Mucosa of gallbladder (tissue), 1 donor: Measurements from ENCODE around the gene ICE2. TPM values are rescaled to one million over a fixed set of nuclear protein-coding genes. Genes with fewer than 3 reads are reported as not detected.
"Not testable (repeated sequence)": the region's sequence is repeated elsewhere in the genome, so short reads cannot be mapped to it uniquely, and the experiment has no call there.

Experiments
- DNase-seq: peaks from one replicate; pipeline ENCODE4 v3.0.0-alpha.2; 2020; ENCODE audit warnings: low spot score
- total RNA-seq: library from RNA; stranded (reverse); gene quantifications from one replicate; pipeline ENCODE4 v1.2.1, GENCODE V29; 2021
- donor health status: DM: no; HTN: no; CAD: no.

The ICE2 gene
- total RNA-seq, 1 donor from 2014 or later, result 47.7 TPM

DNA sequence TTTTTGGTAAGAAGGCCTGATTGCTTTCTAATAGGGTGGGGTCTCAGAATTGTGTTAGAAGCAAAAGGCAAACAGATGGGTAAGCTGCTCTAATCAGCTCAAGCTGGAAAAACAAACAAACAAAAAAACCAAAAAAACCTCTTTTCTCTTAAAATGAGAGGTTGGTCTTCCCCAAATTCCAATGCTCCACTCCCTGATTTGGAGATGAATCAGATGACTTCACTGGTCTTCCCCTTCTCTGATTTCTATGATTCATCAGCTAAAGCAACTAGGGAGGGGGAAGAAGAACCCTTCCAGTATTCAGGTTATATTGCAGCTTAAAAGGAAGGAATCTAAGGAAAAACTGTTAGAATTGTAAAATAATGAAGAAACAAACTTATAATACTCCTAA is 71.5 kb downstream of the ICE2 start:
- DNase-seq, result no peak

DNA sequence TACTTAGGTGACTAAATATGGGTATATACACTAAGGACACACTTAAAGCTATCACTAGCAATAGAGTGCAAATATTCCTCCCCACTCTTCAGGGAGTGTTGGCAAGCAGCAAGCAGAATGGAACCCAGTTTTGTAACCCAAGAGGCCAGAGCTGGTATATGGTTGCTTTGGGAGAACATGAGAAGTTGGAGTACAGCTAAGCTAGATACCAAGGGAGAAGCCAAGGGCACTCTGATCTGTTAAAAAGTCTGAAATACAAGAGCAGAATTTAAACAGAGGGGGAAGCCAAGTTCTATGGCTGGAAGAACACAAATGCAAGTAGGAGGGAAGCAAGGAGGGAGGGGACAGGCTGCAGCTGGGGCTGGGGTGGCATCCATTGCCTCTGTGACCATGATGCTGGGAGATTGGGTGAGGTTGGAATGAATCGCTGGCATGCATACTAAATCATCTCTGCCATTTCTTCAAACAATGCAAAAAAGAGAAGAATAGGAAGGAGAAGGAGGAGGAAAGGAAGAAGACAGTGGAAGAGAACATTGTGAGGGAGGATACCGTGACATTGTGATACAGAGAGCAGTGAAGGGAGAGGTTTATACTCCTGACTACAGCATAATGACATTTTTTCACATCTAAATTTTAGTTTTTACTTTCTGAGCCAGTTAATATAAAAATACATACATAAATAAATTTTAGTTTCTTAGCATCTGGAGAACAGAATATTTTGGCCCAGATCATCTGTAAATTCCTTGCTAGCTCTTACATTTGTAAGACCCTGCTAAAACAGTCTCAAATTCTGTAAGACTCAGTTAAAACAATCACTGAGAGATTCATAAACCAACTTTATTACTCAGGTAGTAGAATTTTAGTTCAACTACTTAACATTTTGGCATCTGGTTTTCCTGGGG is 72.2 kb downstream of the ICE2 start:
- DNase-seq, result no peak

DNA sequence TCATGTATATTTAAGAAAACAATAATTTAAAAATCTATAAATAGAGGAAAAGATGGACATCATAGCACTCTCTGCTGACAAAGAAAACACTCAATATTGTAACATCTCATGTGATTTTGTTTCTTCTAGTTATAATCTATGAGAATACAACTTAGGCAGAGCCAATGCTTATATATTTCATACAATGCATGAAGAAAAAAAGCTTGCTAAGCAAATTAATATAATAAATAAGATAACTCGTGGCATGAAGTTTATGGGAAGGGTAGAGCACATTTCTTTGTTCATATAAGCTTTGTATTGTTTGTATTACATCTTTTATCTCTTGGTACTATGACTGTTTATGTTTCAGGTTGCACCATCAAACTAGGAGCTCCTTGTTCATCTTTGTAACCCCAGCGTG is 73.5 kb downstream of the ICE2 start:
- no peak for DNase-seq

DNA sequence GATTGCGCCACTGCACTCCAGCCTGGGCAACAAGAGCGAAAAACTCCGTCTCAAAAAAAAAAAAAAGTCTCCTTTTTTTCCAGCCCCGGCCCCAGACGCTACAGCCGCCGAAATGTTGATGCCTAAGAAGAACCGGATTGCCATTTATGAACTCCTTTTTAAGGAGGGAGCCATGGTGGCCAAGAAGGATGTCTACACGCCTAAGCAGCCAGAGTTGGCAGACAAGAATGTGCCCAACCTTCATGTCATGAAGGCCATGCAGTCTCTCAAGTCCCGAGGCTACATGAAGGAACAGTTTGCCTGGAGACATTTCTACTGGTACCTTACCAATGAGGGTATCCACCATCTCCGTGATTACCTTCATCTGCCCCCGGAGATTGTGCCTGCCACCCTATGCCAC is 74.6 kb downstream of the ICE2 start:
- DNase-seq, result not testable (repeated sequence)

DNA sequence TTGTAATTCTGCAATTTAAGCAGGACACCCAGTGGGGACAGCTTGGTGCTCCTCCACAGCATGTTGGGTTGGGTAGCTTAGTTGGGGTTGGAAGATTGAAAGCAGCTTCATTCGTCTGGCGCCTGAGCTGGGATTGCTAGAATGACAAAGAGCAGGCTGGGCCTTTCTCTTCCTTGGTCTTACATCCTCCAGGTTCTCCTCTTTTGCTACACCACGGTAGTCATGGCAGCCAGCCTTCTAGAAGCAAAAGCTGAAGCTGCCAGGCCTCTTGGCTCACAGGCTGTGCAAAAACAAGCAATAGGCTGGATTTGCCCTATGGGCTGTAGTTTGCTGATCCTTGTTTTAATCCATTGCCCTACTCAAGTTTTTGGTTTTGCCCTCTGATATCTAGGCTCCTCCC is 78.0 kb downstream of the ICE2 start:
- no peak for DNase-seq

DNA sequence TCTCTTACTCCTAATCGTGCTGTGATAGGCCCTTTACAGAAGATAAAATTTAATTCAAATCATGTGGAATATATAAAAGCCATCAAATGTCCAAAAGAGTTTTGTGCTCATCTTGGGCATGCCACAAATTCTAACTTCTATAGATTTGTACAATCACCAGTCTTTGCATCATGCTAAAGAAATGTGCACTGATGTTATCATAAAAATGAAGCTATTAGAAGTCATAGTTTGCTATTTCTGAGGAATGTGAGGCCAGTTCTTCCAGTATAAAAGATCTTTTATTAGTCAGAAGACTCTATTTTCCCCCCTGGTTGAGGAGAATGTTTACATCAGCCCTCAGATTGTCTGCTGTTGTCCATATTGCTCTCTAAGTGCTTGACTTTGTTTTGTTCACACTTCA is 79.0 kb downstream of the ICE2 start:
- DNase-seq, result no peak

DNA sequence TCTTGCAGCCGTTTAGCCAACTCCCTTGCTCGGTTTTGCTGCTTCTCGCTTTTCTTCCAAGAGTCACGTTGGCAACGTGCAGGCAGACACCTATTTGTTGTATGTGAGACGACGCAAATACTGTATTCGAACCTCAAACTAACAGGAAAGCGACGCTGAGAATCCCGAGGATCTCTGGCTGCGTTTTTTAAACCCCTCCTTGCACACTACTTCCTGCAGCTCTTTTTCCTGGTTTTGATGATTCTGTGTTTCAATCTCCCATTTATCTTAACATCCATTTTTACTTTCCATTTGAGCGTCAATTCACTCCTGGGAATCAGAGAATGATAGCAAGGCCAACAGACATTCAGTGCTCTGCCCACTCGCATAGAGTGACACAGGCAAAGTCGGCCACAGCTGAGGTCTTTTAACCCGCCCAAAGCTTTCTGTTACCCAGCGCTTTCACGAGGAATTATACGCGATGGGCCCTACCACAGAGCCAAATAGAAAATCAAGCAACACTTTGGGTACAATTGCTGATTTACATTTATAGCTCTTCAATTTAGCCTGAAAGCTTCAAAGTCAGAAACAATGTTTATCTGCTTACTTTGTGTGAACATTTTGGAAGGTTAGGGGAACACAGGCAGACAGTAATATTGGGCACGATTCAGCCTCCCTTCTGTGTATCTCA is 79.6 kb downstream of the ICE2 start:
- no peak for DNase-seq

DNA sequence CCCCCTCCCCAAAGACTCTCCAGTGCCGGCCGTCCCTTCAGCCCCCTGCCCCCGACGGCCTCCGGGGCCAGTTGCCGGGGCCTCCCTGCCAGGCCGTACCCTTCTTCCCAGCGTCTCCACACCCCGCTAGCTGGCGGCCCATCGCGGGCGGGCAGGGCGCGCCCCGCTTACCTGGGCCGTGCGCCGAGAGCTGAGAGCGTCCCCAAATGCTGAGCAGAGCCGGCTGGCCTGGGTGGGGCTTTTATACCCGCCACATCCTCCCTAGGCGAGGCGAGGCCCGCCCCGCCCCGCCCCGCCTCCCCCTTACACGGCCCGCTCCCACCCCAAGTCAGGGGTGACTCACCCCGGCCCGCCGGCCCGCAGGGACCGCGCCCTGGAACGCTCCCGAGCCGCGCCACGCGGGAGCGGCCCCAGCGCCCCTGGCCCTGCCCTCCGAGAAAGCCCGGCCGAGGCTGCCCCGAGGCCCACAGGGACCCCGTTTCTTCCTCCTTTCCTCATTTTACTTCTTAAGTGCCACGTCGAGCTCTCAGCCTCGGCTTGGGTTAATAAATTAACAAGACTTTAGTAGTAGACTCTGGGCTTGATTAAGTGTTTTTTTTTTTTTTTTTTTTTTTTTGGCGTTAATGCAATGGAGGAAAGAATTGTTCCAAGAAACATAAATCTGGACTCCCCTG is 81.0 kb downstream of the ICE2 start, which contains the start of gene ANXA2:
Gene ANXA2, minus strand, starts transcription at position 215 of the 674 bp plus-strand sequence. CDS start 11,911 bp downstream, outside the sequence.
- DNase-seq, result peak; percentile 86

DNA sequence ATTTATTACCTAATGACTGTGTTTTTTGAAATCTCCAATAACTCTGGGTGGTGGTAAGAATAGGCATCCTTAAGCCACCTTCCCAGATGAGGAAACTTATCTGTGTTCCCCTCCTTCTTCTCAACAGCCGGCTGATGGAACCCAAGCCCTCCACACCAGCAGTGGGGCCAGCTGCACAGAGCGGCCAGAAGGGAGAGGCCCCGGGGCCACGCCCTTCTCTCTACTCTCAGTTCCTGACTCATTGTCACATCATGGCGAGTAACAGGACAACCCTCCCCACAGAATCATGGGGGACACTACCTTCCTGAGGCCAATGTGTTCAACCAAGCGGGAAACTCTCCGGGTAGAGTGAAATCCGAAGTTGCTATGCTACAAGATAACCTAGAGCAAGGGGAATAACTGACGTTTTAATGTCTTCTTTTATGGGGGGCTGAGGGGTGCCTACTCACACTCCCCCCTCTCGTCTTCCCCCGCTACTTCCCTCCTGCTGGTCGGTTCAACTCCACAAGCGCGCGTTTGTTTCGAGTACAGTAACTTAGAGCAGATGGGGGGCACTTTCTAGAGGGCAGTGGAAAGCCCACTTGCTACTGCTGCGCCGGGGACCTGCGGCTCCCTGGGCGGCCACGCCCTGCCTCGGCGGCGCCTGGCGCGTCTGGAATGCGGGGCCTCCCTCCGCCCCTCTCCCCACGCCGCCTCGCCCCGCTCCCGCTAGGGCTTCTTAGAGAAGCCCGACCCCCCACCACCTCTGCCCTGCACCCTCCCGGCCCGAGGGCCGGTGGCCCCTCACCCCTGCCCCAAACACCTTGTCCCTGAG is 81.8 kb downstream of the ICE2 start:
- DNase-seq, result peak; percentile 48

DNA sequence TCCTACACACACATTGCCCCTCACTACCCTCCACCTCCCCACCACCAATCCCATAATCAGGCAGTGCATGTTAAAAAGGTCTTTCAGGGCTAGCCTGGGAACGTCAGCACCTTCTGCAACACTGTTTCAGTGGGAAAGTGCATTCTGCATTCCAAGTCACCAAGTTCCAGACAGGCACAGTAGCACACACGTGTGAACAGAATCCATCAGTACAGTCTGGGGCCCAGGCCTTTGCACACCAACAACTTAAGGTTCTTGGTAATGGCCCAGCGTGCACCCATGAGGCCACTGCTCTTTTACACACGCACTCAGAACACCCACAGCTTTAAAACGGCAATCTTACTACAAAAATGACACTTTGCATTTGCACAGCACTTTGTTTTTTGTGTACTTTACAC is 82.4 kb downstream of the ICE2 start:
- no peak for DNase-seq

DNA sequence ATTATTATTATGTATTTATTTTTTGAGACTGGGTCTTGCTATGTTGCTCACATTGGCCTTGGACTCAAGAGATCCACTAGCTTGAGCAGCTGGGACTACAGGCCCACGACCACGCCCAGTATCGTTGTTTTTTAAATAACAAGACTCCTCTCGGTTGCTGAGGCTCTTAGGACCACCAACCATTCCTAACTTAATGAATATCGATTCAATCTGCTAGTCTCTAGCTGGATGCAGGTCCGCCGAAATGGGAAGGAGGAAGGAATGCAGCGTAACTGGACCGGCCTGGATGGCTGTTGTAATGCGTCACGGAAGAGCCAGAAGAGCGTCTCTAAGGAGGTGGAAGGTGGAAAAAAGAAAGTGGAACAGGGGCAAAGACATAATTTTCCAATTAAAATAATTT is 82.8 kb downstream of the ICE2 start:
- no peak for DNase-seq

DNA sequence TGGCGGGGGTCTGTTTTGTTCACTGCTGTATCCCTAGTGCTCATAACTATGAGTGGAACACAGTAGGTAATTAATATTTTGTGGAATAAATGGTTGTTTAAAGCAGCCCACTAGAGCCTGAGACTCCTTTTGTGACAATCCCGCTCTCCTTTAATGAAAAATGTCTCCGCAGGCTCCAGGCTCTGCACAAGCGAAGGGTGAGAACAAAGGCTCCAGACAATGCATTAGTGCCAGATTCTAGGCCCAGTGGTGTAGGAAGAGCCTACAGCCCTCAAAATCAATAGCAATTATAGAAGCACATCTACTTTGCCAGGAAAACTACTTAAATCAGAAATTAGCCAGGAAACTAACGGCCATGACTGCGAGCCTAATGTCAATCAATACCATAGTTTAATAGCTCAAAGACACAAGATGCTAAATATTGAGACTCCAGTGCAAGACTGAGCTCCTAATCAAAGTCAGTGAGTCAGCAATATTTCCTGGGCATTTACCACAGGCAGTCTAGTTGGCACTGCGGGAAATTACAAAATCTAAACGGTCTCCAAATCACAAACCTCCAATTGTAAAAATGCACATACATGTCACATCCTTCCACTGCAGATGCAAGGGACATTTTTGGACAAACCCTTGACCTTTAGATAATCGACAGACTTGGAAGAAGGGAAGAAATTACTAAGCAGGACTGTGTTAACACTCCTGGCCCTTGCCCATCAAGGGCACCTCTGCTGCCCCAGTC is 83.5 kb downstream of the ICE2 start:
- no peak for DNase-seq

DNA sequence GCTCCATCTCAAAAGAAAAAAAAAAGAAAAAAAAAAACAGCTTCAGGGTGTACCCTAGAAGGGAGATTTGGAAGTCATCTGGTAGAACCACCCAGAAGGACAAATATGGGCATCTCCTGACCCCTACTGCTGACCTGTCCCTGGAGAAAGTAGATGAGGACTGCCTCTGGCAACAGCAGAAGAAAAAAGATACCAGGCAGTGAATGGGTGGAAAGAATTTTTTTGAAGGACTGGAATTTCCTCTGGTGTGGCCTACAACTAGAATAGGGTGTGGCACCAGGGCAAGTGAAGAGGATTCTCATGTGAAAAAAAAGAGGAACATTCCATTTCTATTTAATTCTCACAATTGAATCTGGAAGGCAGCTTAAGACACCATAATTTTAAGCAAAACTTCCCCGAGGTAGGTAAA is 84.2 kb downstream of the ICE2 start:
- DNase-seq, result no peak

DNA sequence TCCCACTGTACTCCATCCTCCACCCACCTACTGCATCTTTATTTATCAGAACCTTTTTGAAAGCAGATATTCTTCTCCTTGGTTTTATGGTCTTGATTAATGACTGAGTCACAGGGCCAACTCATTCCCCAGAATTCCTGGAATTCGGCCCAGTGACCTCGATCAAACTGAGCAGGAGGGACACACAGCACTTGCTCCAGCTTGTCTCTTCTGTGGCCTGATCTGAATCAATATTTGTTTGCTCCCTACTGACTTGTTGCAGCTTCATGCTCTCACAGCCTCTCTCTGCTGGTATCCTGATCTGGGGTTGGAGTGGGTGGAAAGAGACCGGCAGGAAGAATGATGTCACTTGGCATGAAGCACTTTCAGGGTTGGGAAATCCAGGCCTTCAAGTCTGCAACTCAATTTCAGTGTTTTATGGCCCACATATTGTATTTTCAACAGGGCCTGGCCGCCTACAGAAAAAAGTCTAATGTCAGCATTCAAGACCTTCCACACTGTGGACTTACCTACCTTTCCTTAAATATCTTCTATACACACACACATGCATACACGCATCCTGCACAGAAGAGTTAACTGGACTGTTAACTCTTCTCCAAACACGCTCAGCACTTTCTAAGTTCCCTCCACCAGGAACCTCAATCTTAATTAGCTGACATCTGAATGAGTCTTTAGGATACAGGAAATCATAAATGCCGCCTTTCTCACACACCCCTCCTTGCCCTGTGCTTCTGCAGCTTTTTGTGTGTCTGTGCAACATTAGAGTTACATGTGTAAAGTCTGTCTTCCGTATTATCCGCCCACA is 85.8 kb downstream of the ICE2 start:
- peak; percentile 85 for DNase-seq

DNA sequence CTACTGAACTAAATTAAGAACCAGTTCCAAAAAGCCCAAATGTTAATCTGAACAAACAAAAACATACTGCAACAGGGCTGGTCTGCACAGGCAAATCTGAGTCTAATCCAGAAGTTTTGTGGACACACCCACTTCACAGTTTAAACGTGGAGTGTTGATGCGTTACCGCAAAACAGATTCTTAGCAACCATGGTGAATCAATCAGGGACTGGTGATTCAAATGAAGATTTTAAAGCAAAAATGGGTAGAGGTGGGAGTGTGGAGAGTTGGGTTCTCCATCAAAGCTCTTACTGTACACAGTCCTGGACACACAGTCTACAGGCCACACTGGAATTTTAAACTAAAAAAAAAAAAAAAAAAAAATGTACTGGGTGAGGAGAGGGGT is 86.3 kb downstream of the ICE2 start:
- no peak for DNase-seq

DNA sequence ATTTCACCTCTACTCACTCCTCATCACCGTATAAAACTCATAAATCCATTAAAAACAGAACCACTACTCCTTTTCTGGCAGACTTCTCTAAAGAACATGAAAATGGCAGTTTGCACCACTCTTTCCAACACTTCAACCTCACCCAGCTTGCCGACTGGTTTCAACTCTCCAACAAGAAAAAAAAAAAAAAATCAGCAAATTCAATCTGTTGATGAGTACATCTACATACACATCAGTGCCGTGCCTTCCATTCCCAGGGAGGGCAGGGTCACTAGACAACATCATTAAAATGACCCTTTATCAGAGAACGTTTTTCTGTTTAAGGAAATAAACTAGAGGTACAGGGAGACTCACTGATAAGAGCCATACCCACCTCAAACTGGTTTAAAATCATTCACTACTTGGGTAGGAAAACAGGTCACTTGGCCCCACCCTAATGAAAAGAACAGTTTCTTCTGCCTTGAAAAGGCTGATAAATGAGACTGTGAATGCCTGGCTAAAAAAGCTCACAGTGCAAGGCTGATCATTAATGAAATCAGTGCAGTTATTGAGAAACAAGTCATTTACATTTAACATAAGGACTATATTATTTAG is 87.1 kb downstream of the ICE2 start:
- DNase-seq, result no peak

DNA sequence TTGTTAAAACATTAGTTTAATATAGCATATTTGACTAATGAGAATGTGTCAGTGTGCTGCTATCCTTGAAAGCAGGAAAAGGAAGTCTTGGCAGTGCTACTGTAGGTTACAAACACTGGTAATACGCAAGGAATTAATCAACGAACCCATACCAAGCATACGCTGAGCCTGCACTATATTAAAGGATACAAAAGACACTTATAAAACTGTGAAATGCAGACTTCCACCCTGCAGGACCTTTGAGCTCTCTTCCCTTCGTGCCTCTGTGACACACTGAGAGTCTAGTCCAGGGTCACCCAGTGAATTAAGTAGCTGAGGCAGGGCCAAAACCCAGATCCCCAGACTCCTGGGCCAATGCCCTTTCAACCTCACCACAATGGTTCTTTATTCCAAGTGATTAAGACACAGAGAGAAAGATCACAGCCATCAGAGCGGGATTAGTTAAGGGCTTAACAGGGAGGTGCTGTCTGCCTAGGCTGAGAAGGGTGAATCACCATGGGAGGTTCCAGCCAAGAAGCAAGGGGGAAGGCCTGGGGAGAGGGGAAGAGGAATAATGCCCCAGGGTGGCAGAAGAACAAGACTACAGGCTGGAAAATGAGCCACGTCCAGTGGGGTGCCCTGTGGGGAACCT is 88.0 kb downstream of the ICE2 start:
- peak; percentile 41 for DNase-seq

DNA sequence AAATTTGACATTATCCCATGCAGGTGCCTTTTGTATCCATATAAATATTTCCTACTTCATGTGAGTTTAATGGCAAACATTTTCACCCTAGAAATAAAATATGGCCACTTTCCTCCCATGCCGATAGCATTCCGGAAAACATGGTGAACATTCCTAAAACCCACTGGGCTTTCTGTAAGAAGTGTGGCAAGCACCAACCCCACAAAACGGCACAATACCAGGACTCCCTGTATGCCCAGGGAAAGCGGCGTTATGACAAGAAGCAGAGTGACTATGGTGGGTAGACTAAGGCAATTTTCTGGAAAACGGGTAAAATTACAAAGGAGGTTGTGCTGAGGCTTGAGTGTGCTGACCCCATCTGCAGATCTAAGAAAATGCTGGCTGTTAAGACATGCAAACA is 88.7 kb downstream of the ICE2 start:
- DNase-seq, result no peak
